K562 (cell line): ENCODE measurements around the gene APP. TPM values are rescaled to one million over a fixed set of nuclear protein-coding genes. Genes with fewer than 3 reads are reported as not detected.

Source experiments
- ATF3 ChIP-seq, 2 experiments: fragments of 450-650 bp in 1 of 2; sonication (generic) in 1 of 2; formaldehyde crosslinking in 1 of 2; IDR thresholded peaks in 1 of 2; conservative IDR thresholded peaks in 1 of 2; 2 replicates each; pipeline versions ENCODE4 v1.6.1 to v1.8.1; 2016 to 2023; ENCODE audit warnings: mild to moderate bottlenecking in 2 of 2, moderate library complexity in 2 of 2, inconsistent platforms in 1 of 2, missing genetic modification reagents in 1 of 2
- BACH1 ChIP-seq: fragments of 200-800 bp; sonication (Bioruptor generic); IDR thresholded peaks from 2 replicates; pipeline ENCODE4 v1.6.1; 2016; ENCODE audit warnings: missing genetic modification characterization, missing compliant biosample characterization
- ESRRA ChIP-seq: fragments of 450-650 bp; IDR thresholded peaks from 2 replicates; pipeline ENCODE4 v1.6.1; 2014; ENCODE audit warnings: low read depth, mild to moderate bottlenecking, moderate library complexity, borderline replicate concordance
- FOXA3 ChIP-seq, 2 experiments: fragments of 450-650 bp in 1 of 2; sonication (generic) in 1 of 2; formaldehyde crosslinking; IDR thresholded peaks in 1 of 2; conservative IDR thresholded peaks in 1 of 2; 2 replicates each; pipeline versions ENCODE4 v1.4.0 to v1.8.0; 2020 to 2022; ENCODE audit warnings: mild to moderate bottlenecking in 2 of 2, missing genetic modification reagents in 1 of 2
- HINFP ChIP-seq: fragments of 450-650 bp; conservative IDR thresholded peaks from 2 replicates; pipeline ENCODE4 v1.6.1; 2016; ENCODE audit warnings: missing genetic modification characterization, low read depth, mild to moderate bottlenecking, control low read depth, missing compliant biosample characterization
- KLF10 ChIP-seq: fragments of 250-450 bp; sonication (Bioruptor Pico); IDR thresholded peaks from 2 replicates; pipeline ENCODE4 v1.6.1; 2021; ENCODE audit warnings: matching md5 sums
- MYBL2 ChIP-seq, 2 experiments: fragments of 450-650 bp in 1 of 2; sonication (generic) in 1 of 2; formaldehyde crosslinking in 1 of 2; IDR thresholded peaks; 2 replicates each; pipeline versions ENCODE4 v1.6.1 to v1.8.1; 2017 to 2022; ENCODE audit warnings: borderline replicate concordance in 1 of 2, inconsistent platforms in 1 of 2, low read depth in 1 of 2, mild to moderate bottlenecking in 1 of 2, missing genetic modification reagents in 1 of 2, moderate library complexity in 1 of 2
- NR2C2 ChIP-seq, 2 experiments: fragments of 200-800 bp in 1 of 2; sonication (Bioruptor generic) in 1 of 2; sonication (generic) in 1 of 2; formaldehyde crosslinking in 1 of 2; IDR thresholded peaks; 2 replicates each; pipeline versions ENCODE4 v1.6.1 to v1.8.0; 2016 to 2022; ENCODE audit warnings: mild to moderate bottlenecking in 1 of 2, missing compliant biosample characterization in 1 of 2, missing genetic modification characterization in 1 of 2, missing genetic modification reagents in 1 of 2
- PRMT5 ChIP-seq: sonication (generic); formaldehyde crosslinking; IDR thresholded peaks from 2 replicates; pipeline ENCODE4 v1.5.0; 2020; ENCODE audit warnings: missing genetic modification reagents
- RAD21 ChIP-seq, 2 experiments: fragments of 250-450 bp in 1 of 2; fragments of 450-650 bp in 1 of 2; sonication (Bioruptor Pico) in 1 of 2; formaldehyde crosslinking in 1 of 2; IDR thresholded peaks in 1 of 2; conservative IDR thresholded peaks in 1 of 2; 2 replicates each; pipeline versions ENCODE4 v1.4.0 to v1.8.0; 2020 to 2022; ENCODE audit warnings: mild to moderate bottlenecking in 2 of 2, moderate library complexity in 1 of 2
- RHOXF2B ChIP-seq: fragments of 250-450 bp; sonication (Bioruptor Pico); conservative IDR thresholded peaks from 2 replicates; pipeline ENCODE4 v1.5.1; 2021
- RNF2 ChIP-seq: sonication (generic); IDR thresholded peaks from 2 replicates; pipeline ENCODE4 v1.6.1; 2016
- SMAD4 ChIP-seq: fragments of 250-450 bp; sonication (Bioruptor Pico); conservative IDR thresholded peaks from 2 replicates; pipeline ENCODE4 v1.8.0; 2021; ENCODE audit warnings: inconsistent platforms, mild to moderate bottlenecking, moderate library complexity
- TBP ChIP-seq: optimal IDR thresholded peaks from 2 replicates; pipeline ENCODE3; 2011; ENCODE audit warnings: low read depth, low read length, improper control_type of control experiment
- TEAD4 ChIP-seq, 2 experiments: sonication (generic) in 1 of 2; formaldehyde crosslinking in 1 of 2; IDR thresholded peaks; 2 replicates each; pipeline versions ENCODE4 v1.6.1 to v1.8.0; 2012 to 2022; ENCODE audit warnings: borderline replicate concordance in 1 of 2, inconsistent platforms in 1 of 2, low read length in 1 of 2, mild to moderate bottlenecking in 1 of 2, missing genetic modification reagents in 1 of 2
- THRB ChIP-seq: fragments of 450-650 bp; formaldehyde crosslinking; conservative IDR thresholded peaks from 2 replicates; pipeline ENCODE4 v1.4.0; 2022; ENCODE audit warnings: mild to moderate bottlenecking, missing genetic modification characterization
- ZNF408 ChIP-seq: fragments of 250-450 bp; sonication (Bioruptor Pico); IDR thresholded peaks from 2 replicates; pipeline ENCODE4 v1.4.0; 2020; ENCODE audit warnings: low read depth, mild to moderate bottlenecking, moderate library complexity
- ZNF589 ChIP-seq: fragments of 200-800 bp; sonication (Bioruptor generic); IDR thresholded peaks from 2 replicates; pipeline ENCODE4 v1.6.1; 2016; ENCODE audit warnings: low read depth, missing genetic modification characterization, missing compliant biosample characterization
- ZNF740 ChIP-seq, 3 experiments: fragments of 200-800 bp in 1 of 3; sonication (Bioruptor generic) in 1 of 3; sonication (generic) in 1 of 3; formaldehyde crosslinking in 1 of 3; IDR thresholded peaks; 2 replicates each; pipeline versions ENCODE4 v1.6.1 to v1.8.0; 2016 to 2022; ENCODE audit warnings: mild to moderate bottlenecking in 2 of 3, missing compliant biosample characterization in 2 of 3, missing genetic modification characterization in 2 of 3, missing genetic modification reagents in 1 of 3
- polyA plus RNA-seq, 8 experiments: library from polyadenylated mRNA; depleted of rRNA in 4 of 8; stranded (reverse) in 5 of 8; unstranded in 3 of 8; fragments of >200 nt; fragmentation: Nextera tagmentation in 2 of 8; fragmentation: Illumina TruSeq in 1 of 8; extraction: Ambion mirVana in 2 of 8; extraction: Trizol in 1 of 8; gene quantifications; 2 replicates each; pipeline versions ENCODE4 v1.2.1 to v1.2.3, GENCODE V29; 2011 to 2014; ENCODE audit warnings: inconsistent platforms in 1 of 8, missing spikeins in 1 of 8
- total RNA-seq, 7 experiments: library from RNA; depleted of rRNA in 6 of 7; stranded (reverse); fragments of >200 nt in 6 of 7; fragmentation: Illumina TruSeq in 2 of 7; extraction: Trizol in 2 of 7; gene quantifications; 2 replicates each; pipeline versions ENCODE4 v1.2.1 to v1.2.3, GENCODE V29; 2011 to 2021; ENCODE audit warnings: low replicate concordance in 1 of 7

APP gene
- total and polyA plus RNA-seq, 9 of the 15 experiments (the other 6 are each of a cell fraction or from before 2014, with no cell fraction given): 0.01 to 1.5 (median 0.16) TPM; not detected in 5

GRCh38 chr21:26099610-26100219, 70.9 kb downstream of the APP start (continued):
- TF ChIP-seq THRB (CRISPR knock-in tag): 0 out of 2 replicates have a peak, but pooled peaks have one; percentile 32
- peak in 1 of 2 experiments; percentile 36; a peak in 1 of 4 replicates for TF ChIP-seq RAD21 (CRISPR knock-in tag; conservative IDR thresholded peaks at IDR 0.05 in 1 of 2, IDR thresholded peaks at IDR 0.05 in 1 of 2)
- no peak for TF ChIP-seq RHOXF2B (CRISPR knock-in tag)
- no peak for TF ChIP-seq MYBL2 (IDR thresholded peaks at IDR 0.05; ENCODE audit: low read depth)
- TF ChIP-seq MYBL2 (CRISPR knock-in tag; IDR thresholded peaks at IDR 0.05; ENCODE audit: borderline replicate concordance): no peak
- TF ChIP-seq ZNF589 (CRISPR knock-in tag): peak; percentile 95
- peak; percentile 59; the same call in 1 of the 2 replicates for TF ChIP-seq ATF3 (IDR thresholded peaks at IDR 0.05)
- TF ChIP-seq ATF3 (CRISPR knock-in tag; conservative IDR thresholded peaks at IDR 0.05): no peak
- no peak for TF ChIP-seq TBP
- 0 out of 4 replicates have a peak, but pooled peaks of 1 of the 2 experiments have one; percentile 12 for TF ChIP-seq FOXA3 (CRISPR knock-in tag; conservative IDR thresholded peaks at IDR 0.05 in 1 of 2, IDR thresholded peaks at IDR 0.05 in 1 of 2)
- TF ChIP-seq RNF2: peak; percentile 56; the same call in 1 of the 2 replicates
- 0 out of 2 replicates have a peak, but pooled peaks have one; percentile 46 for TF ChIP-seq PRMT5 (CRISPR knock-in tag)
- no peak for TF ChIP-seq ZNF408 (CRISPR knock-in tag)
- no peak for TF ChIP-seq NR2C2 (CRISPR knock-in tag; IDR thresholded peaks at IDR 0.05)
- peak; percentile 39; the same call in 1 of the 2 replicates for TF ChIP-seq NR2C2 (tag; IDR thresholded peaks at IDR 0.05)
- TF ChIP-seq SMAD4: no peak
- TF ChIP-seq BACH1 (tag): peak; percentile 68; the same call in 1 of the 2 replicates
- no peak for TF ChIP-seq HINFP (tag)
- no peak for TF ChIP-seq ESRRA
- no peak for TF ChIP-seq ZNF740 (CRISPR knock-in tag; IDR thresholded peaks at IDR 0.05)
- TF ChIP-seq ZNF740 (tag; IDR thresholded peaks at IDR 0.05): peak in 1 of 2 experiments; percentile 56; a peak in 1 of 4 replicates
- no peak for TF ChIP-seq KLF10 (CRISPR knock-in tag)
- TF ChIP-seq TEAD4 (IDR thresholded peaks at IDR 0.05; ENCODE audit: low read length): peak; percentile 16; the same call in 1 of the 2 replicates
- TF ChIP-seq TEAD4 (CRISPR knock-in tag; IDR thresholded peaks at IDR 0.05; ENCODE audit: borderline replicate concordance): no peak
